ENCODE results near the gene MACROD2.

The MACROD2 gene

DNA sequence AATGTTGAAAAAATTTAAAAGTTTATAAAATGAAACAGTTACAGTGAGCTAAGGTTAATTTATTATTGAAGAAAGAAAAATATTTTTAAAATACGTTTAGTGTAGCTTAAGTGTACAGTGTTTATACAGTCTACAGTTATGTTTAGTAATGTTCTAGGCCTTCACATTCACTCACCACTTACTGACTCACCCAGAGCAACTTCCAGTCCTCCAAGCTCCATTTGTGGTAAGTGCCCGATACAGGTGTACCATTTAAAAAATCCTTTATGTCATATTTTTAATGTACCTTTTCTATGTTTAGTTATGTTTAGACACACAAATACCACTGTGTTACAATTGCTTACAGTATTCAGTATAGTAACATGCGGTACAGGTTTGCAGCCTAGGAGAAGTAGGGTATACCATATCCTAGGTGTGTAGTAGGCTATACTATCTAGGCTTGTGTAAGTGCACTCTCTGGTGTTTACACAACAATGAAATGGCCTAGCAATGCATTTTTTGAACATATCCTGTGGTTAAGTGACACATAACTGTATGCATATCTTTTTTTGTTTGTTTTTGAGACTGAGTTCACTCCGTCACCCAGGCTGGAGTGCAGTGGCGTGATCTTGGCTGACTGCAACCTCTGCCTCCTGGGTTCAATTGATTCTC, 315.8 kb downstream of the MACROD2 start:
- ATAC-seq = no peak

GRCh38 chr20:14312001-14312400, 316.7 kb downstream of the MACROD2 start:
- ATAC-seq = no peak
- TF ChIP-seq ESRRG (CRISPR knock-in tag; IDR thresholded peaks at IDR 0.05) (no peak), ARNTL (CRISPR knock-in tag; IDR thresholded peaks at IDR 0.05; ENCODE audit: borderline replicate concordance, low read depth) (no peak), ZFP3 (CRISPR knock-in tag; IDR thresholded peaks at IDR 0.05) (no peak)

More for the DNA sequence above, 315.8 kb downstream of the MACROD2 start:
- TF ChIP-seq PPARA (CRISPR knock-in tag; IDR thresholded peaks at IDR 0.05; ENCODE audit: borderline replicate concordance) (no peak), TCF4 (CRISPR knock-in tag; IDR thresholded peaks at IDR 0.05; ENCODE audit: borderline replicate concordance) (no peak), CSDC2 (CRISPR knock-in tag; IDR thresholded peaks at IDR 0.05) (no peak)

- ATAC-seq = peak; percentile 57
- no peak for TF ChIP-seq ZFP30 (CRISPR knock-in tag; IDR thresholded peaks at IDR 0.05)
- no peak for TF ChIP-seq SNAI2 (CRISPR knock-in tag; IDR thresholded peaks at IDR 0.05)
- TF ChIP-seq BACH2 (CRISPR knock-in tag; IDR thresholded peaks at IDR 0.05; ENCODE audit: borderline replicate concordance) = no peak
- no peak for TF ChIP-seq CSDC2 (CRISPR knock-in tag; IDR thresholded peaks at IDR 0.05)
- TF ChIP-seq, protein P1, sequence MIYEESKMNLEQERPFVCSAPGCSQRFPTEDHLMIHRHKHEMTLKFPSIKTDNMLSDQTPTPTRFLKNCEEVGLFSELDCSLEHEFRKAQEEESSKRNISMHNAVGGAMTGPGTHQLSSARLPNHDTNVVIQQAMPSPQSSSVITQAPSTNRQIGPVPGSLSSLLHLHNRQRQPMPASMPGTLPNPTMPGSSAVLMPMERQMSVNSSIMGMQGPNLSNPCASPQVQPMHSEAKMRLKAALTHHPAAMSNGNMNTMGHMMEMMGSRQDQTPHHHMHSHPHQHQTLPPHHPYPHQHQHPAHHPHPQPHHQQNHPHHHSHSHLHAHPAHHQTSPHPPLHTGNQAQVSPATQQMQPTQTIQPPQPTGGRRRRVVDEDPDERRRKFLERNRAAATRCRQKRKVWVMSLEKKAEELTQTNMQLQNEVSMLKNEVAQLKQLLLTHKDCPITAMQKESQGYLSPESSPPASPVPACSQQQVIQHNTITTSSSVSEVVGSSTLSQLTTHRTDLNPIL (CRISPR knock-in tag; IDR thresholded peaks at IDR 0.05; ENCODE audit: low read depth) = no peak
- TF ChIP-seq ISL1 (CRISPR knock-in tag; IDR thresholded peaks at IDR 0.05) = peak; percentile 31; the same call in 1 of the 2 replicates
- TF ChIP-seq ZC3H10 (CRISPR knock-in tag; IDR thresholded peaks at IDR 0.05) = no peak
These were observed 318.2 kb downstream of the MACROD2 start for GRCh38 chr20:14313341-14314020.

DNA sequence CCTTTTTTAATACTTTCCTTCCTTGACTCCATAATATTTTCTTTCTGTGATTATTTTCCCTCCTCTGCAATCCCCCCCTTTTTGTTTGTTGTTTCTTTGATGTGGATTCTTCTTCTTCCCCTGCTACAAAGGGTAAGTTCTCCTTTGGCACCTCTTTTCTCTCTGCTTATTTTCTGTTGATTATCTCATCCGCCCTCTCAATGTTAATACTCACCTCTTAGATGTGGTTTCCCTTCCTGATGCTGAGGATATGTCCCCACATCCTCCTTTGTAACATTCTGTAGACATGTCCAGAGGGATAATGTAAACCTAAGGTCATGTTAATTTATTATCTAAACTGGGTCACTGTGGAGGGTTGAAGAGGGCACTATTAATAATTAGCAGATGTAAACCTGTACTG, 324.4 kb downstream of the MACROD2 start:
- TF ChIP-seq OSR1 (CRISPR knock-in tag; IDR thresholded peaks at IDR 0.05) = no peak
- no peak for TF ChIP-seq BACH2 (CRISPR knock-in tag; IDR thresholded peaks at IDR 0.05; ENCODE audit: borderline replicate concordance)
- no peak for TF ChIP-seq ZNF70 (CRISPR knock-in tag; IDR thresholded peaks at IDR 0.05)
- TF ChIP-seq ZNF565 (CRISPR knock-in tag; conservative IDR thresholded peaks at IDR 0.05; ENCODE audit: low read depth) = no peak
- no peak for TF ChIP-seq PPARA (CRISPR knock-in tag; IDR thresholded peaks at IDR 0.05; ENCODE audit: borderline replicate concordance)
- no peak for TF ChIP-seq ZC3H10 (CRISPR knock-in tag; IDR thresholded peaks at IDR 0.05)
- TF ChIP-seq ESRRG (CRISPR knock-in tag; IDR thresholded peaks at IDR 0.05) = no peak
- no peak for TF ChIP-seq ZFP30 (CRISPR knock-in tag; IDR thresholded peaks at IDR 0.05)
- TF ChIP-seq CSRNP3 (CRISPR knock-in tag; IDR thresholded peaks at IDR 0.05) = no peak
- no peak for TF ChIP-seq ZNF8 (CRISPR knock-in tag; IDR thresholded peaks at IDR 0.05)
- TF ChIP-seq, protein P1 (CRISPR knock-in tag; IDR thresholded peaks at IDR 0.05; ENCODE audit: low read depth) = no peak
- ATAC-seq = no peak

DNA sequence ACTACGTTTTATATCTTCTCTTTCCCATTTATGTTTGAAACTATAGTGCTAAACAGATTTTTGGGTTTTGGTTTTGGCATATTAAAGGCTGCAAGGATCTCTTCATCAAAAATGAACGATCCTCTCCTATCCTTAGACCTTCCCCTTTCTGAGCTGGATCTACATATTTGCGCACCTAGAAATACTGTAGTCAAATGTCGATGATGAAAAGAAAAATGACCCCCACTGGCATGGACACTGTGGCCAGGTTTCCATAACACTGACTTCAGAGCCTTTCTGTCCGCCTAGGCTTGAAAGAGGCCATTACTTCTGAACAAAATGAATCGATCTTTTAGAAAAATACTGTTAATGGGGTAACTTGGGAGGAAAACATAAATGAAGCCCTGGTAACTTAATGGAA, 336.3 kb downstream of the MACROD2 start:
- TF ChIP-seq RARB (CRISPR knock-in tag; IDR thresholded peaks at IDR 0.05) (no peak), ZFP3 (CRISPR knock-in tag; IDR thresholded peaks at IDR 0.05) (no peak), ZNF70 (CRISPR knock-in tag; IDR thresholded peaks at IDR 0.05) (0 out of 2 replicates have a peak, but pooled peaks have one; percentile 3)
- TF ChIP-seq, protein P2, sequence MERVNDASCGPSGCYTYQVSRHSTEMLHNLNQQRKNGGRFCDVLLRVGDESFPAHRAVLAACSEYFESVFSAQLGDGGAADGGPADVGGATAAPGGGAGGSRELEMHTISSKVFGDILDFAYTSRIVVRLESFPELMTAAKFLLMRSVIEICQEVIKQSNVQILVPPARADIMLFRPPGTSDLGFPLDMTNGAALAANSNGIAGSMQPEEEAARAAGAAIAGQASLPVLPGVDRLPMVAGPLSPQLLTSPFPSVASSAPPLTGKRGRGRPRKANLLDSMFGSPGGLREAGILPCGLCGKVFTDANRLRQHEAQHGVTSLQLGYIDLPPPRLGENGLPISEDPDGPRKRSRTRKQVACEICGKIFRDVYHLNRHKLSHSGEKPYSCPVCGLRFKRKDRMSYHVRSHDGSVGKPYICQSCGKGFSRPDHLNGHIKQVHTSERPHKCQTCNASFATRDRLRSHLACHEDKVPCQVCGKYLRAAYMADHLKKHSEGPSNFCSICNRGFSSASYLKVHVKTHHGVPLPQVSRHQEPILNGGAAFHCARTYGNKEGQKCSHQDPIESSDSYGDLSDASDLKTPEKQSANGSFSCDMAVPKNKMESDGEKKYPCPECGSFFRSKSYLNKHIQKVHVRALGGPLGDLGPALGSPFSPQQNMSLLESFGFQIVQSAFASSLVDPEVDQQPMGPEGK (CRISPR knock-in tag; IDR thresholded peaks at IDR 0.05; ENCODE audit: borderline replicate concordance) = no peak
- no peak for ATAC-seq
